Subcutaneous abdominal adipose tissue (tissue), 5 donors: ENCODE results near the gene LYST.

Source experiments
- H3K27ac ChIP-seq: one replicate; pipeline ENCODE4 v1.7.0; 2013; ENCODE audit warnings: low read depth, mild to moderate bottlenecking, inconsistent platforms, low read length, moderate library complexity
- H3K27me3 ChIP-seq, 5 donors: one replicate each; pipeline ENCODE4 v1.7.0; 2013; ENCODE audit warnings: low read length in 5 of 5, inconsistent platforms in 1 of 5; ENCODE audit not compliant: control insufficient read depth in 5 of 5, insufficient read depth in 4 of 5
- H3K36me3 ChIP-seq, 5 donors: one replicate each; pipeline ENCODE4 v1.7.0; 2013; ENCODE audit warnings: low read length in 5 of 5; ENCODE audit not compliant: control insufficient read depth in 5 of 5, insufficient read depth in 5 of 5
- H3K4me1 ChIP-seq, 5 donors: one replicate each; pipeline ENCODE4 v1.7.0; 2013; ENCODE audit warnings: low read length in 5 of 5, mild to moderate bottlenecking in 3 of 5, moderate library complexity in 1 of 5; ENCODE audit not compliant: control insufficient read depth in 5 of 5, insufficient read depth in 5 of 5
- H3K4me3 ChIP-seq, 5 donors: one replicate each; pipeline ENCODE4 v1.7.0; 2013; ENCODE audit warnings: low read length in 5 of 5, low read depth in 1 of 5
- H3K9ac ChIP-seq, 5 donors: one replicate each; pipeline ENCODE4 v1.7.0; 2013; ENCODE audit warnings: low read length in 5 of 5, mild to moderate bottlenecking in 4 of 5, moderate library complexity in 3 of 5
- H3K9me3 ChIP-seq, 5 donors: one replicate each; pipeline ENCODE4 v1.7.0; 2013; ENCODE audit warnings: low read length in 5 of 5; ENCODE audit not compliant: control insufficient read depth in 5 of 5
- donor health status: healthy.
- donor health status: healthy.
- donor health status: healthy.
- donor health status: healthy.
- donor health status: healthy.

Gene LYST

DNA sequence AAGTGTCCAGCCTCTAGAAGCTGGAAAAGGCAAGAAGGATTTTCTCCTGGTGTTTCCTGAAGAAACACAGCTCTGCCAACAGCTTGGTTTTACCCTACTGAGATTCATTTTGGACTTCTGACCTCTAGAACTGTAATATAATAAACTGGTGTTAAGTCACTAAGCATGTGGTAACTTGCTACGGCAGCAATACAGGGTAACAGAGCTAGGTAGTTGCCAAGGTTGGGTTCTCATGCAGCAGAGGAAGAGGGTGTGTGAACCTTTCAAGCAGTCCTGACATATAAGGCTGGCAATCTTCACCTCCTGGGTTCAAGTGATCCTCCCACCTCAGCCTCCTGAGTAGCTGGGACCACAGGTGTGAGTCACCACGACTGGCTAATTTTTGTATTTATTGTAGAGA lies 253.1 kb downstream of the LYST start:
- no peak overlapping the region for H3K27ac ChIP-seq

DNA sequence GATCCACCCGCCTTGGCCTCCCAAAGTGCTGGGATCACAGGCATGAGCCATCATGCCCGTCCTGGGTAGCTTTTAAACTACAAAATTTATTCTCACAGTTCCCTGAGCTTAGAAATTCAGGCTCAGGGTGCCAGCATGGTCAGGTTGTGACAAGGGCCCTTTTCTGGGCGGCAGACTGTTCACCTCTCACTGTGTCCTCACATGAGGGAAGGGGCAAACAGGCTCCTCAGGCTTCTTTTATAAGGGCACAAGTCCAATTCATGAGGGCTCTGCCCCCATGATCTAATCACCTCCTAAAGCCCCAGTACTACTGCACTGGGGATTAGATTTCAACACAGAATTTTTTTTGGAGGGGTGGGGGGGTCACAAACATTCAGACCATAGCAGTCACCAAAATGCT lies 253.9 kb downstream of the LYST start:
- no peak overlapping the region for H3K4me3 ChIP-seq
- H3K4me1 ChIP-seq = peaks cover 0 to 2% (median 0%) of the 10 kb centered on the region in 5 donors
- H3K9ac ChIP-seq = no peak overlapping the region
- H3K27ac ChIP-seq = no peak overlapping the region
- peaks cover 0 to 3% (median 0%) of the 10 kb centered on the region in 5 donors for H3K27me3 ChIP-seq
- H3K36me3 ChIP-seq = no peaks in the 10 kb centered on the region
- H3K9me3 ChIP-seq = no peaks in the 10 kb centered on the region

More for the DNA sequence above, 253.1 kb downstream of the LYST start:
- Histone ChIP-seq H3K9me3 (no peaks in the 10 kb centered on the region), H3K36me3 (no peaks in the 10 kb centered on the region), H3K9ac (no peak overlapping the region), H3K4me3 (no peak overlapping the region), H3K27me3 (peaks cover 0 to 3% (median 0%) of the 10 kb centered on the region in 5 donors), H3K4me1 (peaks cover 0 to 2% (median 0%) of the 10 kb centered on the region in 5 donors)
